Astrocyte (in vitro differentiated cells and primary cell): ENCODE measurements around the gene RASGRF2. TPM values are rescaled to one million over a fixed set of nuclear protein-coding genes. Genes with fewer than 3 reads are reported as not detected.

ENCODE experiments used
- DNase-seq: peaks from one replicate; pipeline ENCODE4 v3.0.0-alpha.2; 2010; ENCODE audit warnings: low read depth
- FAIRE-seq: peaks from 2 replicates; lab custom pipeline; 2011; peaks lifted over from hg19 to GRCh38; lab: Jason Lieb, UNC
- H2AFZ ChIP-seq: 2 replicates; pipeline ENCODE4 v1.6.0; 2012; ENCODE audit warnings: low read depth, low read length, inconsistent platforms
- H3K27ac ChIP-seq: 2 replicates; pipeline ENCODE4 v1.5.1; 2011; ENCODE audit warnings: low read depth, low read length, inconsistent platforms
- H3K27me3 ChIP-seq: 2 replicates; pipeline ENCODE4 v1.6.0; 2011; ENCODE audit warnings: low read length, inconsistent platforms; ENCODE audit not compliant: insufficient read depth
- H3K36me3 ChIP-seq: 2 replicates; pipeline ENCODE4 v1.5.1; 2011; ENCODE audit warnings: low read length, inconsistent platforms; ENCODE audit not compliant: insufficient read depth
- H3K4me1 ChIP-seq: 2 replicates; pipeline ENCODE4 v1.5.1; 2011; ENCODE audit warnings: low read length, inconsistent platforms; ENCODE audit not compliant: insufficient read depth
- H3K4me2 ChIP-seq: 2 replicates; pipeline ENCODE4 v1.6.0; 2012; ENCODE audit warnings: low read length, inconsistent platforms
- H3K4me3 ChIP-seq: 2 replicates; pipeline ENCODE4 v1.5.1; 2011; ENCODE audit warnings: low read depth, mild to moderate bottlenecking, low read length, inconsistent platforms; ENCODE audit not compliant: insufficient read depth
- H3K79me2 ChIP-seq: 2 replicates; pipeline ENCODE4 v1.6.0; 2012; ENCODE audit warnings: mild to moderate bottlenecking, low read length, inconsistent platforms; ENCODE audit not compliant: insufficient read depth
- H3K9ac ChIP-seq: 2 replicates; pipeline ENCODE4 v1.6.0; 2012; ENCODE audit warnings: mild to moderate bottlenecking, low read length, inconsistent platforms
- H3K9me3 ChIP-seq: 2 replicates; pipeline ENCODE4 v1.5.1; 2012; ENCODE audit warnings: low read depth, mild to moderate bottlenecking, low read length, inconsistent platforms; ENCODE audit not compliant: insufficient read depth
- H4K20me1 ChIP-seq: 2 replicates; pipeline ENCODE4 v1.6.0; 2012; ENCODE audit warnings: low read length, inconsistent platforms; ENCODE audit not compliant: insufficient read depth
- H3K27ac Mint-ChIP-seq: one replicate; pipeline ENCODE4 v1.8.0; 2021; ENCODE audit warnings: mild to moderate bottlenecking, mixed read lengths; ENCODE audit not compliant: unreplicated experiment
- H3K27me3 Mint-ChIP-seq: one replicate; pipeline ENCODE4 v1.8.0; 2021; ENCODE audit warnings: low read depth, mixed read lengths; ENCODE audit not compliant: unreplicated experiment
- H3K36me3 Mint-ChIP-seq: one replicate; pipeline ENCODE4 v1.8.0; 2021; ENCODE audit warnings: low read depth, mixed read lengths; ENCODE audit not compliant: unreplicated experiment
- H3K4me1 Mint-ChIP-seq: one replicate; pipeline ENCODE4 v1.8.0; 2021; ENCODE audit warnings: low read depth, mixed read lengths; ENCODE audit not compliant: unreplicated experiment
- H3K4me3 Mint-ChIP-seq: one replicate; pipeline ENCODE4 v1.8.0; 2021; ENCODE audit warnings: mild to moderate bottlenecking, moderate library complexity, mixed read lengths; ENCODE audit not compliant: unreplicated experiment
- H3K9me3 Mint-ChIP-seq: one replicate; pipeline ENCODE4 v1.8.0; 2021; ENCODE audit warnings: mild to moderate bottlenecking, mixed read lengths; ENCODE audit not compliant: unreplicated experiment
- CTCF ChIP-seq: IDR thresholded peaks from 2 replicates; pipeline ENCODE4 v1.5.1; 2011; ENCODE audit warnings: low read depth, mild to moderate bottlenecking, inconsistent platforms, low read length, moderate library complexity; ENCODE audit not compliant: insufficient read depth
- EZH2 ChIP-seq: IDR thresholded peaks from 2 replicates; pipeline ENCODE4 v1.6.1; 2012; ENCODE audit warnings: mild to moderate bottlenecking, low read length, inconsistent platforms; ENCODE audit not compliant: insufficient read depth
- total RNA-seq: library from RNA; stranded (reverse); gene quantifications from 2 replicates; pipeline ENCODE4 v1.2.1, GENCODE V29; 2021

Gene RASGRF2
- total RNA-seq, 1 donor from 2014 or later: 8.0 TPM

- Mint-ChIP-seq H3K9me3 (peaks cover 5% of the 10 kb centered on the region), H3K27ac (no peak overlapping the region)
These were observed 259.2 kb downstream of the RASGRF2 start for GRCh38 chr5:81219389-81219788.

GRCh38 chr5:81222285-81222684 is 262.1 kb downstream of the RASGRF2 start:
- Mint-ChIP-seq H3K36me3 (no peaks in the 10 kb centered on the region), H3K4me3 (no peak overlapping the region), H3K27ac (no peak overlapping the region), H3K9me3 (peaks cover 5% of the 10 kb centered on the region), H3K4me1 (peaks cover 2% of the 10 kb centered on the region), H3K27me3 (no peaks in the 10 kb centered on the region)
- DNase-seq (no peak), FAIRE-seq (no peak)
- Histone ChIP-seq H3K27ac (no peak overlapping the region), H3K4me2 (no peak overlapping the region), H3K27me3 (no peaks in the 10 kb centered on the region), H3K4me1 (no peaks in the 10 kb centered on the region), H2AFZ (no peak overlapping the region), H4K20me1 (no peaks in the 10 kb centered on the region), H3K4me3 (no peak overlapping the region), H3K79me2 (no peaks in the 10 kb centered on the region), H3K9ac (no peak overlapping the region), H3K36me3 (no peaks in the 10 kb centered on the region), H3K9me3 (no peaks in the 10 kb centered on the region)
- no peak for TF ChIP-seq EZH2
- TF ChIP-seq CTCF: no peak

More at GRCh38 chr5:81219389-81219788, 259.2 kb downstream of the RASGRF2 start:
- no peaks in the 10 kb centered on the region for H3K9me3 ChIP-seq
- DNase-seq (no peak), FAIRE-seq (no peak)
- H3K4me1 Mint-ChIP-seq: peaks cover 2% of the 10 kb centered on the region
- no peaks in the 10 kb centered on the region for H3K36me3 Mint-ChIP-seq
- H3K9ac ChIP-seq: no peak overlapping the region
- no peak for TF ChIP-seq CTCF
- TF ChIP-seq EZH2: no peak
- H3K36me3 ChIP-seq: no peaks in the 10 kb centered on the region
- H3K4me2 ChIP-seq: no peak overlapping the region
- H2AFZ ChIP-seq: no peak overlapping the region
- no peaks in the 10 kb centered on the region for H3K79me2 ChIP-seq
- no peaks in the 10 kb centered on the region for H3K27me3 Mint-ChIP-seq
- H3K4me3 ChIP-seq: no peak overlapping the region
- no peak overlapping the region for H3K27ac ChIP-seq
- H3K4me1 ChIP-seq: no peaks in the 10 kb centered on the region
- no peaks in the 10 kb centered on the region for H3K27me3 ChIP-seq
- no peaks in the 10 kb centered on the region for H4K20me1 ChIP-seq
- no peak overlapping the region for H3K4me3 Mint-ChIP-seq

- no peaks in the 10 kb centered on the region for H3K9me3 Mint-ChIP-seq
These were observed 265.3 kb downstream of the RASGRF2 start for GRCh38 chr5:81225463-81225862.

More at GRCh38 chr5:81225463-81225862, 265.3 kb downstream of the RASGRF2 start:
- TF ChIP-seq EZH2: no peak
- TF ChIP-seq CTCF: no peak
- no peak overlapping the region for H2AFZ ChIP-seq
- H3K27ac ChIP-seq: no peak overlapping the region
- Mint-ChIP-seq H3K27ac (no peak overlapping the region), H3K27me3 (peaks cover 2% of the 10 kb centered on the region), H3K36me3 (no peaks in the 10 kb centered on the region), H3K4me1 (no peaks in the 10 kb centered on the region), H3K4me3 (no peak overlapping the region)
- no peak for FAIRE-seq
- H4K20me1 ChIP-seq: no peaks in the 10 kb centered on the region
- H3K79me2 ChIP-seq: no peaks in the 10 kb centered on the region
- H3K4me2 ChIP-seq: no peak overlapping the region
- DNase-seq: no peak
- H3K27me3 ChIP-seq: no peaks in the 10 kb centered on the region
- H3K9me3 ChIP-seq: no peaks in the 10 kb centered on the region
- no peak overlapping the region for H3K4me3 ChIP-seq
- no peaks in the 10 kb centered on the region for H3K36me3 ChIP-seq
- H3K9ac ChIP-seq: no peak overlapping the region
- H3K4me1 ChIP-seq: no peaks in the 10 kb centered on the region
